ENCODE measurements around the gene ORAI1.
"Not testable (repeated sequence)": the region's sequence is repeated elsewhere in the genome, so short reads cannot be mapped to it uniquely, and the experiment has no call there.

ORAI1 gene

DNA sequence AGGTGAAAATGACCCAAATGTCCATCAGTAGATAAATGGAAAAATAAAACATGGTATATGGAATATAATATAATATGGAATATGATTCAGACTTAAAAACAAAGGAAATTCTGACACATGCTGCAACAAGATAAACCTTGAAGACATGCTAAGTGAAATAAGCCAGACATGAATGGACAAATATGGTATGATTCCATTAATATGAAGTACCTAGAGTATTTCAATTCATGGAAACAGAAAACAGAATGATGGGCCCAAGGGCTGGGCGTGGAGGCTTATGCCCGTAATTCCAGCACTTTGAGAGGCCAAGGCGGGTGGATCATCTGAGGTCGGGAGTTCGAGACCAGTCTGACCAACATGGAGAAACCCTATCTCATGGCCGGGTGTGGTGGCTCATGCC lies 22.7 kb upstream of the ORAI1 start:
- no peak for DNase-seq (ENCODE audit: low read depth in 3 of 3)

DNA sequence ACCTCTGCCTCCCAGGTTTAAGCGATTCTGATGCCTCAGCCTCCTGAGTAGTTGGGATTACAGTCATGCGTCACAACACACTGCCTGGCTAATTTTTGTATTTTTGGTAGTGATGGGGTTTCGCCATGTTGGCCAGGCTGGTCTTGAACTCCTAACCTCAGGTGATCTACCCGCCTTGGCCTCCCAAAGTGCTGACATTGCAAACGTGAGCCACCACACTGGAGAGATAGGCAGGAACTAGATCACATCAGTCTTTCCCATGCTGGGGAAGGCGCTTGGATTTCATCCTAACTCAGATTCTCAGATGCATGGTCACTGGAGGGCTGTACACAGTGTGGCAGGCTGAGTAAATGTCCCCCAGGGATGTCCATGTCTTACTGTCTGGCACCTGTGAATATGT lies 18.0 kb upstream of the ORAI1 start:
- DNase-seq (ENCODE audit: low read depth in 3 of 3) = no peak

DNA sequence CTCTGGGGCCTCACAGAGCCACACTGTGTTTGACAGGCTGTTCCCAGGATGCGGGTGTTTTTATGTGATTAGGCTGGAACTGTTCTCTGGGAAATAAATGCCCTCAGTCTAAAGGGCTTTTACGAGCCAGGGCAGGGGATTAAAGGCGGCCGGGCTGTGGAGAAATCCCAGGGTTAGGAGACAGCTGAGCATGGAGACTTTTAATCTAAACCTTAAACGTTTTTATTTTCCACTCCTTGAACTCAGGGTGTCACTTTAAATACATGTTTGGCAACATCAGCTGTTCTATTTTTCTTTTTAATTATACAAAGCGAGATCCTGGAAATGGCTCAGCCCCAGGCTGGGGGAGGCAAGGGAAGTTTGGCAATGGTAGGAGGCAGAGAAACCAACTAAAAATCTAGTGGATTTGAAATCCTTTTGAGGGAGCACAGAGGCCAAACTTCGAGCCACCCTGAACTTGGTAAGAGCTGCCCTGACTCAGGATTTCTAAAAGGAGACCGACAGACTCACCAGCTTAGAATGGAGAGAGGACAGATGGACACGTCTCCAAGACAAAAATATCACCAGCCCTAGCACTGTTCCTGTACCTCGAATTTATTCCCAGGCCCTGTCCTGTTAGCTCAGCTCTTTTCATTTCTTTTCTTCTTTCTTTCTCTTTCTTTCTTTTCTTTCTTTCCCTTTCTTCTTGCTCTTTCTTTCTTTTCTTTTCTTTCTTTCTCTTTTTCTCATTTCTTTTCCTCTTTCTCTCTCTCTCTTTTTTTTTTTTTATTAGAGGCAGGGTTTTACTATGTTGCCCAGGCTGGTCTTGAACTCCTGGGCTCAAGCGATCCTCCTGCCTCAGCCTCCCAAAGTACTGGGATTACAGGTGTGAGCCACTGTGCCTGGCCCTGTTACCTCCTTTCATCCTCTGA lies 15.8 kb upstream of the ORAI1 start:
- DNase-seq (ENCODE audit: low read depth in 3 of 3) = no peak

DNA sequence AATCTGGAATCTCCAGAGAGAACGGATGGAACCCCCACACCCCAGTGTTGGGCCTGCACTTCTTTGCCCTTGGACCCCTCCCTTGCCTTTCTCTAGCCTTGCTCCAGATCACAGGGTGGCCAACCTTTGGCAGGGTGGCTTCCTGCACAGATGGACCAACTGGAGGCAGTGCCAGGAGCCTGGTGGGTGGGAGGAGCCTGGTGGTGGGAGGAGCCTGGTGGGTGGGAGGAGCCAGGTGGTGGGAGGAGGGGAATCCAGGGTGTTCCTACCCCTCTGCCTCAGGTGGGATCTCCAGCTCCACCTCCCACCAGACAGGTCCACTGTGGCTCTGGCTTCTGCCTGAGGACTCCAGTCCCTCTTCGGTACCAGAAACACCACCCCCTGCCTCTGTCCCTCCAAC lies 15.0 kb upstream of the ORAI1 start:
- DNase-seq (ENCODE audit: low read depth in 3 of 3) = no peak

DNA sequence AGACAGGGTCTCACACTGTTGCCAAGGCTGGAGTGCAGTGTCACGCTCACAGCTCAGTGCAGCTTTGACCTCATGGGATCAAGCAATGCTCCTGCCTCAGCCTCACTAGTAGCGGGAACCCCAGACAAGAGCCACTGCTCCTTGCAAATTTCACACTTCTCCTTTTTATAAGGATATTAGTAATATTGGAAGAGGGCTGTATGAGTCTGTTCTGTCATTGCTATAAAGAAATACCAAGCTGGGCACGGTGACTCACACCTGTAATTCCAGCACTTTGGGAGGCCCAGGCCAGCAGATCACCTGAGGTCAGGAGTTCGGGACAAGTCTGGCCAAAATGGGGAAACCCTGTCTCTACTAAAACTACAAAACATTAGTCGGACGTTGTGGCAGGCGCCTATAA lies 12.9 kb upstream of the ORAI1 start:
- DNase-seq (ENCODE audit: low read depth in 3 of 3) = no peak

DNA sequence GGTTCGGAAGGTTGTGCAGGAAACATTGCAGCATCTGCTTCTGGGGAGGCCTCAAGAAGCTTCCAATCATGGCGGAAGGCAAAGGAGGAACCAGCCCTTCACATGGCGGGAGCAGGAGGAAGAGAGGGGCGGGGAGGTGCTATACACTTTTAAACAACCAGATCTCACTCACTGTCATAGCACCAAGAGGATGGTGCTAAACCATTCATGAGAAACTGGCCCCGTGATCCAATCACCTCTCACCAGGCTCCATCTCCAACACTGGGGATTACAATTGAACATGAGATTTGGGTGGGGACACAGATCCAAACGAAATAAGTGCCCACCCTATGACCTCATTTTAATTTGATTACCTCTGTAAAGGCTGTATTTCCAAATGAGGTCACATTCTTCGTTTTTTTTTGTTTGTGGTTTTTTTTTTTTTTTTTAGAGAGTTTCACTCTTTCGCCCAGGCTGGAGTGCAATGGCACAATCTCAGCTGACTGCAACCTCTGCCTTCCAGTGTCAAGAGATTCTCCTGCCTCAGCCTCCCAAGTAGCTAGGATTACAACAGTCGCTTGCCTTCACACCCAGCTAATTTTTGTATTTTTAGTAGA lies 11.4 kb upstream of the ORAI1 start:
- no peak for DNase-seq (ENCODE audit: low read depth in 3 of 3)

DNA sequence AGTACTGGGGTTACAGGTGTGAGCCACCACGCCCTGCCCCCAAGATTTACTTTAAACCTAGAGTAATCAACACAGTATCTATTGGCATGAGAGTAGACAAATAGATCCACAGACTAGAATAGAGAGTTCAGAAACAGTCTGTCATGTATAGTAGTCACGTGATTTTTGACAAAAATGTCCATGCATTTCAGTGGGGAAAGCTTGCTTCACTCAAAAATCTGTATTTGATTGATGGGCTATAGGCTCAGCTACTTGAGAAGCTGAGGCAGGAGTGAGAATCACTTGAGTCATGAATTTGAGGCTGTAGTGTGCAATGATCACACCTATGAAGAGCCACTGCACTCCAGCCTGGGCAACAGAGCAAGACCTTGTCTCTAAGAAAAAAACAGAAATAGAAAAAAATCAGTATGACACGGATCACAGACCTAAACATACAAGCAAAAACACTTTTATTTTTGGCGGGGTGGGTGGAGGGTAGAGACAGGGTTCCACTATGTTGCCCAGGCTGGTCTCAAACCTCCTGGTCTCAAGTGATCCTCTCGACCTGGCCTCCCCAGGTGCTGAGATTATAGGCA lies 7.6 kb upstream of the ORAI1 start:
- no peak for DNase-seq (ENCODE audit: low read depth in 3 of 3)

DNA sequence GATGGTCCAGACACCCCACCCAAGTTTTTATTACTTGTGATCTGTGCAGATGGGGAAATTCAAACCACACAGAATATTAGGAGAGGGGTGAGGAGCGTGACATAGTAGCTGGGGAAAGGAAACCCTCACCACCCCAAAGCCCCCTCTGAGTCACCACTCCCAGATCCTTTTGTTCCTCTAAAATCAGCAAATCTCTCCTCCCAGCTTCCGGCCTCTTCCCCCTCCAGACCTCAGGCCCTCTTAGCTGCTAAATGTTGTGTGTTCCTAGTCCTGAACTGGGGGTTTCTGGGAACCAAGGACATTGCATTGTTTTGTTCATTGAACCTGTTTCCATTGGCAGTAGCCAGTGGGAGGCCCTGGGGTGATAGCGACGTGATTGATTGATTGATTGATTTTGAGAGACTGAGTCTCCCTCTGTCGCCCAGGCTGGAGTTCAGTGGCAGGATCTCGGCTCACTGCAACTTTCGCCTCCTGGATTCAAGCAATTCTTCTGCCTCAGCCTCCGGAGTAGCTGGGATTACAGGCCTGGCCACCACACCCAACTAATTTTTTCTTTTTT lies 5.9 kb upstream of the ORAI1 start:
- DNase-seq (ENCODE audit: low read depth in 3 of 3) = no peak

DNA sequence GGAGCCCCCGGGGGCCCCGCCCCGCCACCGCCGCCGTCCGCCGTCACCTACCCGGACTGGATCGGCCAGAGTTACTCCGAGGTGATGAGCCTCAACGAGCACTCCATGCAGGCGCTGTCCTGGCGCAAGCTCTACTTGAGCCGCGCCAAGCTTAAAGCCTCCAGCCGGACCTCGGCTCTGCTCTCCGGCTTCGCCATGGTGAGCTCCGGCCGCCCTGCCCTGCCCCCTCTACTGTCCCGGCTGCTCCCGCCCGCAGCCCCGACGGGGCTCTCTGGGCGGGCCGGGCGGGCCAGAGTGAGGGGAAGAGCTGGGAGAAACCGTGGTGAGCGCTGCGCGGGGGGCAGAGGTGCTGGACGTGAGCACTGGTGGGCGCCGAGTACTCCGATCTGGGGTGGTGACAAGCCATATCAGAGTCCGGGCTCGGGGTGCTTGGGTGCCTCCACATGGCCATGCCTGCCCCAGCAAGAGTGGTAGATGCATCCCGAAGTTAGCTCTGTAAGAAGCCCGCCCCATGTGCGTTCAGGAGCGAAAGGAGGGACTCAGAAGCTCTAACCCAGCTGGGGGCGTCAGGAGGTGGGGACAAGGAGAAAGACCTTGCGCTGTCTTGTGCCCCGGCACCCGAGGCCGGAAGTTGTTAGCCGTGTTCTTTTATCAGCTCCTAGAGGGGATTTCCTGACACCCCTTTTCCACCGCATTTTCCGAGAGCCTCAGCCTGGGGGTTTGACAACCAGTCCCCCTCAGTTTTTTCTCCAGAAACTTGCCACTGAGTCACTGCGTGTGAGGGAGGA lies 717 bp downstream of the ORAI1 start:
- DNase-seq (ENCODE audit: low read depth in 3 of 3) = peak; percentile 78 to 89 (median 82)

DNA sequence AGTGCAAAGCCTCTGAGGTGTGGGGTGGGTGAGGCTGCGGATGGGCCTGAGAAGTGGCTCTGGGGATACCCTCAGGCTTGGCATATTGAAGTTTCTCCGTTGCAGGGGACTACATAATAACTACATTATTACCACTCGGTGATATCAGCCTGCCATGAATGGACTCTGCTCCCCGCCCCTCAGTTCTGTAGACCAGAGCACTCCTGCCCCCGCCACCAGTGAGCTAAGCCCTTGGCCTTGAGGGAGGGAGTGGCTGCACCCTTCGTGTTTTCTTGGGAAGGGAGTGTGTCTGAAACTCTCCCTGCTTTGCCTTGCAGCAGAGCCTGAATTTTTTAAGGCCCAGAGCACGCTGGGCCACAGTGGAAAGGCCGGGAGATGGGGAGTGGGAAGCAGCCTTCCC lies 1.7 kb downstream of the ORAI1 start:
- no peak for DNase-seq (ENCODE audit: low read depth in 3 of 3)

DNA sequence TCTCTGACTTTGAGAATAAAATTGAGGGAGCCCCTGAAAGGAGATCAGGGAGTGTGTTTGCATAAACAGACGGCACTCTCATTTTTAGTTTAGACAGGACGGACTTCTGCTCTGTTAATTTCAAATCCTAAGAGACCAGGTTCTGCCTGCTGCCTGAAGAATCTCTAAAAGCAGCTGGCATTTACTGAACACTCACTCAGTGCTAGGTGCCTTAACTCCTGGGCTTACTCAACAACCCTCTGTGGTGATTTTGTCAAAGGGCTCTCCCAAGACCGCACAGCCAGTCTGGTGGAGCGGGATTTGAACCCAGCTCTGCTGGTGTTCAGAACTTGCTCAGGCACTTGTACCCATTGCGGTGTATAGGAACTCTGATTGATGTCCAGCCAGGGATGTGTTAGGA lies 2.2 kb downstream of the ORAI1 start:
- no peak for DNase-seq (ENCODE audit: low read depth in 3 of 3)

DNA sequence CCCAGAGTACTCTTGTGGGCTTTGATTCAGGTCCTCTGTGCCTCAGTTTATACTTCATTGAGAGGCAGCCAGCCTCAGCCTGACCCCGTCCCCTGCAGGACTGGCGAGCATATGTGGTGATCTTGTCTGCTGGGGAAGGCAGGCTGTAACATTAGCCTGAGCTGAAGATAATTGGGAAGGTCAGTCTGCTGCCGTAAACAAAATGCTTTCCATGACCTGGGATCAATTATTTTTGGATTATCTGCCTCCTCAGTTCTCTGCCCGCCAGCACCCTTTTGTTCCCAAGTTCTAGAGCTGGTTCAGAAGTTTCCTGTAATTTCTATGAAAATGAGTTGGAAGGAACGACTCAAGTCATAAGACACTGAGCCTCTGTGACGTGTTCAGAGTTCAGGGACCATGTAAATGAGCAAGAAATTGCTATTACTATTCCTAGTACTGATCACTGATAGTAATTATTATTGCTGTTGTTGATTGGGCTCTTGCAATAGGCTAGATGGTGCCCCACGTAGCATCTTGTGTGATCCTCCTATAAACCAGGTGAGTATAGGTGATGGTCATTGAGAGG lies 4.5 kb downstream of the ORAI1 start:
- no peak for DNase-seq (ENCODE audit: low read depth in 3 of 3)

DNA sequence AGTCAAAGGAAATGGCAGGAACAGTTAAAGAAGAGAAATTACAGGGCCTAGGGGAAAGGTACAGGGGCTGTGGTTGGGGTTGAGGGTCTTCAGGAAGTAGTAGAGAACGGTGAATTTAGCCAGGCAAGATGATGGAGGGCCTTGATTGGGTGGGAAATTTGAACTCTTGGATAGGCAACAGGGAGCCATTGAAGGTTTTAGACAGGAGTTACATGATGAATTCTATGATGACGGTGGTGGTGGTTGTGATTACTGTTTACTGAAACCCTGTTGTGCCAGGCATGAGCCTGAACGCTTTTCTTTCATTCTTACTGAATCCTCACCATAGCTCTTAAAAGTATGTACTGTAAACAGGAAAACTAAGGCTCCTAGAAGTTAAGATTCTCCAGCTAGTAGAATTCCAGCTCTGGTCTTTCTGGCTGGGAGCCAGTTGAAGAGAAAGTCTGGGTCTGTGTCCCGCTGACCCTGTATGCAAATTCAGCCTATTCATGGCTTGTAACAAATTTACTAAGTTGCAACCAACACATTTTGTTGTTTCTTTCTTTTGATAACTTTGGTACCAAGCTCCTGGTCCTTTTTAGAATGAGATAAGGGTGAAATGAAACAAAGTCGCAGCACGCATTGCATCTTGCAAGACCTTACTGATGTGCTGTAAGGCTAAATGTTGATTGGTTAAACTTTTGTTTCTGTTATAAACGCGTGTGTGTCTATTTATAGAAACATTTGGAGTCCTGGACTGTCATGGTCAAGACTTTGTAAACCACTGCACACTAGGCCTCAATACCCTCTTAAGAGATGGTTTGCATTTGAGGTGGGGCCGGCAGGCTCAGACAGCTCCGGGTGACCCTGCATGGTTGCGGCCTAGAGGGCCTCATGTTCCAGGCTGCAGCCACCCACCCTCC lies 6.0 kb downstream of the ORAI1 start:
- DNase-seq (ENCODE audit: low read depth in 3 of 3) = no peak

DNA sequence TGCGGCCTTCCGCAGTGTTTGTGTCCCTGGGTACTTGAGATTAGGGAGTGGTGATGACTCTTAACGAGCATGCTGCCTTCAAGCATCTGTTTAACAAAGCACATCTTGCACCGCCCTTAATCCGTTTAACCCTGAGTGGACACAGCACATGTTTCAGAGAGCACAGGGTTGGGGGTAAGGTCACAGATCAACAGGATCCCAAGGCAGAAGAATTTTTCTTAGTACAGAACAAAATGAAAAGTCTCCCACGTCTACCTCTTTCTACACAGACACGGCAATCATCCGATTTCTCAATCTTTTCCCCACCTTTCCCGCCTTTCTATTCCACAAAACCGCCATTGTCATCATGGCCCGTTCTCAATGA lies 7.5 kb downstream of the ORAI1 start:
- DNase-seq (ENCODE audit: low read depth in 3 of 3) = not testable (repeated sequence)

DNA sequence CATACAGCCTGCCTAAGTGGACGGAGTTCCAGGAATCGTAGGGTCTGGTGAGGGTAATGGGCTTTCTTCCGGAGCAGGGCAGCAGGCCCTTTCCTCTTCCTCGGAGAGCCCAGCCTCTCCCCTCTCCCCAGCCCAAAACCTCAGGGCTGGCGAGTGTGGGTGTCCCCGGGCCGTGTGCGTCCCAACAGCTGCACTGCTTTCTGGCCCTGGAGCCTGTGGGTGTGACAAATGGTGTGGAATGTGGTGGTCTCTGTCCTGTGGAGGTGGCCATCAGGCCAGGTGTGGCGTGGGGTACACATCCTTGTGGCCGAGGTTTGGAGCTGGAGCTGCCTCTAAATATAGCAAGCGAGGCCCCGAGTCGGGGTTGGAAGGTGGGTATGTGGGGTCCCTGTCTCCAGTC lies 8.5 kb downstream of the ORAI1 start:
- DNase-seq (ENCODE audit: low read depth in 3 of 3) = no peak

DNA sequence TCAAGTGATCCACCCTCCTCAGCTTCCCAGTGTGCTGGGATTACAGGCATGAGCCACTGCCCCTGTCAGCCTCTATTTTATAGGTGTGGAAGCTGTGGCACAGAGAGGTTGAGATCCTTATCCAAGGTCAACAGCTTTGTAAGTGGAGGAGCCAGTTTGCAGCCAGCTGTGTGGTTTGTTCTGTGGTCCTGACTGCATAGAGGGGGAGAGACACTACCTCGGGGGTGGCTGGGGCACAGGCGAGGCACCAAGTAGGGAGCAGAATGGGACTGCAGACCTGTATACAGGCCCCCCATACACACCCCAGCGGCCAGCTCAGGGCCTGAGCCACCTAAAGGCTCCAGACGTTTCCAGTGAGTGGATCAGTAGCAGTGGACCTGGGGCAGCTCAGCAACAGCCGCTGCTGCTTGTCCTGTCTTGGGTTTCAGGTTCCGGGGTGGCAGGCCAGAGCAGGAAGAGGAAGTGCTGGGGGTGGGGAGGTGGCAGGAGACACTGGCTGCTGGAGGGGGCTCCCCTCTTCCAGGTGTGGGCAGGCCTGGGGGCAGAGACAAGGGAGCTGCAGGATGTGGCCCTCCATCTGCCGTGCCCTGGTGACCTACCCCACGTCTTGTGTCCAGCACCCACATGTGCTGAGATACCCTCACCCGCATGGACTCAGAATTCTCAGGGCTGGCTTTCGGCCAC lies 11.0 kb downstream of the ORAI1 start:
- no peak for DNase-seq (ENCODE audit: low read depth in 3 of 3)

DNA sequence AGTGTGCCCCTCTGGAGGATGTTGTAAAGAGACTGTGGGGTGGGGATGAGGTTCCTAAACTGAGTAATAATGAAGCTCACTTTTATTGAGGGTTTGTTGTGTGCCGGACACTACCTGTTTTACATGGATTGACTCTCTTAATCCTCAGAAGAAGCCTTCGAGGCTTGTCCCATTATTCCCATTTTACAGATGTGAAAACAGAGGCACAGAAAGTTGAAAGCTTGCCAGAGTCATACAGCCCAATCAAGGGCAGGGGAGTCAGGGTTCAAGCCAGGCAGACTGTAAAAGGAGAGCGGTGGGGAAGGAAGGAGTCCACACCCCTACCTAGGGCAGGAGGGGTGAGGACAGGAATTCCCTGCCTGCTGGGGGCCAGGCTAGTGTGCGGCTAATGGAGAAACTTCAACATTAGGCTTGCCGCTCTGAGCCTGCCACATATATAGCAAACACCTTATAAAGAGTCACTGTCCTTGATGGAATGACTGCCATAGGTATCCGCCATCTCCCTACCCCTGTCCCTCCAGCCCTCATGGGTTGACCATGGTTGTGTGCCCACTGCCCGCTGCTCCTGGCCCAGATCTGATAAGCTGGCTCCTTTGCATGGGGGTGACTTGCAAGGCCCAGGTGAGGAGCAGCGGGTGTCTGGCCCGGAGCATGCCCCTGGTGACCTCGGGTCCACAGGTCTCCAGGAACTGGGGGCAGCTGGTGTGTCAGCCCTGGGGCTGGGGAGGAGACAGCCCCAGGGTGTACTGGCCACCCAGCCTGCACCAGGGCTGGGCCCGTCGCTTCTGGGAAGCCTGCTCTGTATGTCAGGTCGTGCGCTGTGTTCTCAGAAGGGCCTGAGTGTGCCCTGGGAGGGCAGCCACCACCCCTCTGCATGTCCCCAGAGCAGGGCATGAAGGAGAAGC lies 12.2 kb downstream of the ORAI1 start:
- no peak for DNase-seq (ENCODE audit: low read depth in 3 of 3)

DNA sequence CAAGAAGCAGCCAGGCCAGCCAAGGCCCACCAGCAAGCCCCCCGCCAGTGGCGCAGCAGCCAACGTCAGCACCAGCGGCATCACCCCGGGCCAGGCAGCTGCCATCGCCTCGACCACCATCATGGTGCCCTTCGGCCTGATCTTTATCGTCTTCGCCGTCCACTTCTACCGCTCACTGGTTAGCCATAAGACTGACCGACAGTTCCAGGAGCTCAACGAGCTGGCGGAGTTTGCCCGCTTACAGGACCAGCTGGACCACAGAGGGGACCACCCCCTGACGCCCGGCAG lies 15.0 kb downstream of the ORAI1 start:
- no peak for DNase-seq (ENCODE audit: low read depth in 3 of 3)

DNA sequence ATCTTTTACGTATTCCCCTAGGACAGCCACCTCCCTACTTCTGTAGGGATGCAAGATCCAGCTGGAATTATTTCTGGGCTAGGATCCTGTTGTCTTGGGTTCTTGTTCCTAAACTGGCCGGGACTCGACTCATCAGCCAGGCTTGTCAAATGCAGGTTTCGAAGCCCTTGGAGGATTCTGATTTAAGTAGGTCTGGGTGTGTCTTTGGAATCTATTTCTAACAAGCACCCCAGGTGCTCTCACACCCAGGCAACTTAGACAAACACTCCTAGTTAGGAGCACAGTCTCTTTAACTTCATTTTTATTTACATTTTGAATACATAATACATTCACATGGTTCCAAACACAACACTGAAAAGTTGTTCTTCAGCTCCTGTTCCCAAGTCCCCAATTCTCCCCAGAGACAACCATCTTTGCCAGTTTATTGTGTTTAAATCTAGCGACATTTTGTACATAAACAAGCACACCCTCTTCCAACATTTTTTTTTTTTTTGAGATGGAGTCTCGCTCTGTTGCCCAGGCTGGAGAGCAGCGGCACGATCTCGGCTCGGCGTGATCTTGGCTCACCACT lies 22.2 kb downstream of the ORAI1 start:
- DNase-seq (ENCODE audit: low read depth in 3 of 3) = no peak
